Spleen (tissue), 7 donors: Measurements from ENCODE around the gene TEX11.
"Not testable (repeated sequence)": the region's sequence is repeated elsewhere in the genome, so short reads cannot be mapped to it uniquely, and the experiment has no call there.

Experiments
- POLR2A ChIP-seq, 3 donors: fragments of 450-650 bp; IDR thresholded peaks; one replicate each; pipeline ENCODE4 v1.5.1; 2017; ENCODE audit warnings: antibody characterized with exemption in 3 of 3, mild to moderate bottlenecking in 1 of 3
- TF ChIP-seq, protein P1 (sequence below), 11 experiments: fragments of 200-600 bp in 7 of 11; fragments of 450-650 bp in 4 of 11; sonication (generic) in 4 of 11; IDR thresholded peaks in 8 of 11; conservative IDR thresholded peaks in 3 of 11; 1 replicate in 7 of 11; 2 replicates in 4 of 11; pipeline versions ENCODE4 v1.4.0 to v1.8.0; 2016 to 2021; ENCODE audit warnings: antibody characterized with exemption in 11 of 11, inconsistent platforms in 4 of 11, mild to moderate bottlenecking in 1 of 11
- donor health status: DM: no; HTN: no; CAD: no; lungs with moderate emphysema.
- donor health status: DM: no; HTN: no; CAD: no.
- donor health status: DM: no; HTN: no; CAD: no.

DNA sequence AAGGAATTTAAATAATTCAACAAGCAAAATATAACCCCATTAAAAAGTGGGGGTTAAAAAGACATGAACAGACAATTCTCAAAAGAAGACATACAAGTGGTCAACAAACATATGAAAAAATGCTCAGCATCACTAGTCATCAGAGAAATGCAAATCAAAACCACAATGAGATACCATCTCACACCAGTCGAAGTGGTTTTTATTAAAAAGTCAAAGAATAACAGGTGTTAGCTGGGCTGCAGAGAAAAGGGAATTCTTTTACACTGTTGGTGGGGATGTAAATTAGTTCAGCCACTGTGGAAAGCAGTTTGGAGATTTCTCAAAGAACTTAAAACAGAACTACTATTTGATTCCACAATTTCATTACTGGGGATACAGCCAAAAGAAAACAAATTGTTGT lies 111.8 kb downstream of the TEX11 start:
- TF ChIP-seq, protein P1, sequence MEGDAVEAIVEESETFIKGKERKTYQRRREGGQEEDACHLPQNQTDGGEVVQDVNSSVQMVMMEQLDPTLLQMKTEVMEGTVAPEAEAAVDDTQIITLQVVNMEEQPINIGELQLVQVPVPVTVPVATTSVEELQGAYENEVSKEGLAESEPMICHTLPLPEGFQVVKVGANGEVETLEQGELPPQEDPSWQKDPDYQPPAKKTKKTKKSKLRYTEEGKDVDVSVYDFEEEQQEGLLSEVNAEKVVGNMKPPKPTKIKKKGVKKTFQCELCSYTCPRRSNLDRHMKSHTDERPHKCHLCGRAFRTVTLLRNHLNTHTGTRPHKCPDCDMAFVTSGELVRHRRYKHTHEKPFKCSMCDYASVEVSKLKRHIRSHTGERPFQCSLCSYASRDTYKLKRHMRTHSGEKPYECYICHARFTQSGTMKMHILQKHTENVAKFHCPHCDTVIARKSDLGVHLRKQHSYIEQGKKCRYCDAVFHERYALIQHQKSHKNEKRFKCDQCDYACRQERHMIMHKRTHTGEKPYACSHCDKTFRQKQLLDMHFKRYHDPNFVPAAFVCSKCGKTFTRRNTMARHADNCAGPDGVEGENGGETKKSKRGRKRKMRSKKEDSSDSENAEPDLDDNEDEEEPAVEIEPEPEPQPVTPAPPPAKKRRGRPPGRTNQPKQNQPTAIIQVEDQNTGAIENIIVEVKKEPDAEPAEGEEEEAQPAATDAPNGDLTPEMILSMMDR (IDR thresholded peaks at IDR 0.05 in 8 of 11, conservative IDR thresholded peaks at IDR 0.05 in 3 of 11) = not testable (repeated sequence)
- TF ChIP-seq POLR2A (IDR thresholded peaks at IDR 0.05) = not testable (repeated sequence)
